Skeletal muscle tissue (tissue), 4 donors: Measurements from ENCODE around the gene TPD52L2. TPM values are rescaled to one million over a fixed set of nuclear protein-coding genes. Genes with fewer than 3 reads are reported as not detected.

Experiments
- H3K27ac ChIP-seq: one replicate; pipeline ENCODE4 v1.7.0; 2013; ENCODE audit warnings: mild to moderate bottlenecking, low read depth, low read length, inconsistent platforms
- H3K27me3 ChIP-seq, 3 donors: one replicate each; pipeline ENCODE4 v1.7.0; 2013; ENCODE audit warnings: low read length in 3 of 3; ENCODE audit not compliant: control insufficient read depth in 3 of 3, insufficient read depth in 3 of 3
- H3K36me3 ChIP-seq, 3 donors: one replicate each; pipeline ENCODE4 v1.7.0; 2013; ENCODE audit warnings: low read length in 3 of 3; ENCODE audit not compliant: control insufficient read depth in 3 of 3, insufficient read depth in 3 of 3
- H3K4me1 ChIP-seq, 3 donors: one replicate each; pipeline ENCODE4 v1.7.0; 2013; ENCODE audit warnings: low read length in 3 of 3, mild to moderate bottlenecking in 3 of 3; ENCODE audit not compliant: control insufficient read depth in 3 of 3, insufficient read depth in 3 of 3
- H3K4me3 ChIP-seq, 3 donors: one replicate each; pipeline ENCODE4 v1.7.0; 2013; ENCODE audit warnings: low read length in 3 of 3
- H3K9ac ChIP-seq, 3 donors: one replicate each; pipeline ENCODE4 v1.7.0; 2013; ENCODE audit warnings: low read length in 3 of 3, mild to moderate bottlenecking in 3 of 3, moderate library complexity in 2 of 3, low read depth in 1 of 3
- H3K9me3 ChIP-seq, 3 donors: one replicate each; pipeline ENCODE4 v1.7.0; 2013; ENCODE audit warnings: low read length in 3 of 3; ENCODE audit not compliant: control insufficient read depth in 3 of 3
- total RNA-seq: library from RNA; depleted of rRNA; stranded (reverse); fragments of >200 nt; gene quantifications from one replicate; pipeline ENCODE4 v1.2.3, GENCODE V29; 2014
- donor health status: Osteomylitis.

The TPD52L2 gene
- total RNA-seq, 1 donor from 2014 or later = 29.2 TPM

- Histone ChIP-seq H3K27ac (peak overlapping the region; percentile 58), H3K27me3 (peaks cover 19 to 39% (median 20%) of the 10 kb centered on the region in 3 donors), H3K4me1 (peaks cover 34 to 48% (median 44%) of the 10 kb centered on the region in 3 donors), H3K36me3 (no peaks in the 10 kb centered on the region), H3K4me3 (peak overlapping the region in 2 of 3 donors; percentile 5 to 35), H3K9ac (peak overlapping the region; percentile 4 to 64 (median 23)), H3K9me3 (no peaks in the 10 kb centered on the region)
Observed at GRCh38 chr20:63854766-63855362, 10.2 kb upstream of the TPD52L2 start.

- no peaks in the 10 kb centered on the region for H3K9me3 ChIP-seq
- H3K36me3 ChIP-seq = no peaks in the 10 kb centered on the region
- no peak overlapping the region for H3K27ac ChIP-seq
- peak overlapping the region in 2 of 3 donors; percentile 4 to 57 for H3K9ac ChIP-seq
- peak overlapping the region in 1 of 3 donors; percentile 35 for H3K4me3 ChIP-seq
- H3K27me3 ChIP-seq = peaks cover 19 to 39% (median 20%) of the 10 kb centered on the region in 3 donors
- peaks cover 34 to 48% (median 44%) of the 10 kb centered on the region in 3 donors for H3K4me1 ChIP-seq
Observed at GRCh38 chr20:63855363-63856097, 9.5 kb upstream of the TPD52L2 start.

DNA sequence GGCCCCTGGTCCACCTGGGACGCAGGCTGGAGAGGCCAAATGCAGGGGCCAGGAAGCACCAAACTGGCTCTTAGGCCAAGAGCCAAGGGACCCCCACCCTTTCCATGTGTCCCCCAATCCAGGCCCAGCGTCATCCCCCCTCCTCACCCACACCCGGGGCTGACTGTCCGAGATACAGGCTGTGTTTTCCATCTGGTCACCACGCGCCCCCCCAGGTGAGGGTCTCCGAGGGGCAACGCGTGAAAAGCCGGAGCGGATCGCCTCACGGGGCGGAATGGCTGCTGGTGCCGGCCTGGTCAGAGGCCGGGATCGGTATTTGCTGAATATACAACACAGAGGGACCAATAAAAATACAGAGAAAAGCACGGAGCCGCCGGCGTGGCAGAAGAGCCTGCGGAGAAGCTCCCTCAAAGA, 9.0 kb upstream of the TPD52L2 start:
- no peak overlapping the region for H3K27ac ChIP-seq
- no peaks in the 10 kb centered on the region for H3K9me3 ChIP-seq
- peaks cover 34 to 48% (median 44%) of the 10 kb centered on the region in 3 donors for H3K4me1 ChIP-seq
- H3K36me3 ChIP-seq = peaks cover 0 to 1% (median 0%) of the 10 kb centered on the region in 3 donors
- H3K9ac ChIP-seq = peak overlapping the region in 1 of 3 donors; percentile 33
- no peak overlapping the region for H3K4me3 ChIP-seq
- peaks cover 19 to 39% (median 20%) of the 10 kb centered on the region in 3 donors for H3K27me3 ChIP-seq

GRCh38 chr20:63857764-63858392, 7.2 kb upstream of the TPD52L2 start:
- Histone ChIP-seq H3K4me1 (peaks cover 34 to 49% (median 44%) of the 10 kb centered on the region in 3 donors), H3K9ac (peak overlapping the region in 1 of 3 donors; percentile 8), H3K27me3 (peaks cover 19 to 39% (median 20%) of the 10 kb centered on the region in 3 donors), H3K36me3 (peaks cover 6 to 12% (median 8%) of the 10 kb centered on the region in 3 donors), H3K27ac (peak overlapping the region; percentile 47), H3K9me3 (no peaks in the 10 kb centered on the region), H3K4me3 (peak overlapping the region in 1 of 3 donors; percentile 23)

DNA sequence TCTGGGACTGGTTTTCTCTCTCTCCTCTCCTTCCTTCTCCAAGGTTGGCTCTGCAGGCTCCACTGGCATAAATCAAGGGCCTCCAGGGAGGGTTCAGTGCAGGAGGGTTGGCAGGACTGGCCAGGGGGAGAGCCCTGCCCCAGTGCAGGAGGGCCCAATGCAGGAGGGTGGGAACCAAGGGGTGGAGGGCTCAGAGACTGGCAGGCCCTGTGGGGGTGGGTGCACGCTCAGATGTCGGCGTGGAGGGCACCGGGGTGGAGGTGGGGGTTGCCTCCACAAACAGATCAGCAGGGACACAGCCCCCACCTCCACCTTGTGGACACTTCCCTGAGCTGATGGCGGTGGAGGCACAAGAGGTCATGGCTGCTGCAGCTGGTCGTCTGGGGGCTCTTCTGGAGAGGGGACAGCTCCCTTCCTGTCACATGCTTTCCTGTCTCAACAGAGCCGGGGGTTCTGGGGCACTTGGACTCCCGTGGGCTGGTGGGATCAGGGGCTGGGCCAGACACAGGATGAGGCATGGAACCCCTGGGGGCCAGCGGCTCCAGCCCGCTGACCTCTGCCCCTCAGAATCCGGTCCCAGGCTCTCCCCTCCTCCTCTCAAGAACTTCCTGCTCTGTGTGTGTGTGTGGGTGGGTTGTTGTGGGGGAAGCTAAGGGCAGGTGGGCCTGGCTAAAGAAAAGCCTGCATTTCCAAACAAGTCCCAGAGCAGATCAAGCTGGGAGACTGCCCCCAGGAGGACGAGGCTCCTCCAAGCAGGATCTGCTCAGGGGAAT, 6.5 kb upstream of the TPD52L2 start:
- H3K36me3 ChIP-seq = peaks cover 6 to 14% (median 8%) of the 10 kb centered on the region in 3 donors
- H3K4me1 ChIP-seq = peaks cover 36 to 52% (median 47%) of the 10 kb centered on the region in 3 donors
- peak overlapping the region in 1 of 3 donors; percentile 33 for H3K9ac ChIP-seq
- H3K27me3 ChIP-seq = peaks cover 17 to 36% (median 19%) of the 10 kb centered on the region in 3 donors
- peak overlapping the region in 1 of 3 donors; percentile 23 for H3K4me3 ChIP-seq
- H3K27ac ChIP-seq = peak overlapping the region; percentile 62
- no peaks in the 10 kb centered on the region for H3K9me3 ChIP-seq

GRCh38 chr20:63859166-63859699, 5.8 kb upstream of the TPD52L2 start:
- Histone ChIP-seq H3K4me3 (no peak overlapping the region), H3K36me3 (peaks cover 6 to 14% (median 8%) of the 10 kb centered on the region in 3 donors), H3K9me3 (no peaks in the 10 kb centered on the region), H3K27ac (peak overlapping the region; percentile 62), H3K27me3 (peaks cover 15 to 34% (median 19%) of the 10 kb centered on the region in 3 donors), H3K9ac (no peak overlapping the region), H3K4me1 (peaks cover 38 to 51% (median 47%) of the 10 kb centered on the region in 3 donors)

DNA sequence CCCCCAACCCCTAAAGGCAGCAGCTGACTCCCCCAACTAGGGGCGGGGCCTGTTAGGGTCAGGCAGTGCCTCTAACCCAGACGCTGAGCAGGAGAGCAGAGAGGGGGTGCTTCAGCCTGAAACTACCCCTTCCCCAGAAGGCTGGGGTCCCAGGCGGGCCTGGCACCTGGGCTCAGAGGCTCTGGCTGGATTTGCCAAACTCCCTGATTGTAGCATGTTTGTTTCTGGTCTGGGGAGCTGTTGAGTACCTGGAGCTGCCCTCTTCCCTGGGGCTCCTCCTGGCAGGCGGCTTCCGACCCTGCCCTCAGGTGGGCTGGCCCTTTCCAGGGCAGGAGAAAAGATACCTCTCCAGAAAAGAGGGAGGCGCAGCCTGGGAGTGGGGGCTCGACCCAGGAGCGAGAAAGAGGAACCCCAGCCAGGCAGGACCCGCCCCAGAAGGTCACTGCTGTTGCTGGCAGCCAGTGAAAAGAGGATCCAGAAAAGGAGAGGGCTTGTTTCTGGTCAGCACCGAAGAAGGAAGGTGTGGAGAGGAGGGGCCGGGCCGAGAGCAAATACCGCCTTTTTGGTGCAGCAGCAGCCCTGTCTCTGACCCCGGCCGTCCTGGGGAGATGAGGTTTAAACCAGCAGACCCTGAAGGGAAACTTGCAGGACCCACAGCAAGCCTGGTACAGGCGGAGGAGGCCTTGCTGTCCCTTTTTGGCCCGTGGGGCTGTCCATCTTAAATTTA, 4.6 kb upstream of the TPD52L2 start:
- Histone ChIP-seq H3K27me3 (peaks cover 11 to 24% (median 16%) of the 10 kb centered on the region in 3 donors), H3K9me3 (no peaks in the 10 kb centered on the region), H3K4me1 (peaks cover 32 to 45% (median 44%) of the 10 kb centered on the region in 3 donors), H3K27ac (no peak overlapping the region), H3K9ac (no peak overlapping the region), H3K4me3 (no peak overlapping the region), H3K36me3 (peaks cover 6 to 14% (median 8%) of the 10 kb centered on the region in 3 donors)

- Histone ChIP-seq H3K27me3 (peaks cover 3 to 16% (median 6%) of the 10 kb centered on the region in 3 donors), H3K9ac (no peak within 1 kb of the TSS), H3K9me3 (no peaks in the 10 kb centered on the region), H3K4me1 (peaks cover 37 to 52% (median 47%) of the 10 kb centered on the region in 3 donors), H3K27ac (no peak within 1 kb of the TSS), H3K36me3 (peaks cover 6 to 14% (median 8%) of the 10 kb centered on the region in 3 donors), H3K4me3 (no peak within 1 kb of the TSS)
Observed at GRCh38 chr20:63861365-63861934, 3.6 kb upstream of the TPD52L2 start, which contains the start of gene ABHD16B. TSS of gene ABHD16B (plus strand) at chr20:63861498. CDS start at chr20:63861541, 43 bp downstream.
